DND-41 (cell line): Measurements from ENCODE around the gene PDE6A.

Experiments
- ATAC-seq: fragments of 200-7000 bp; cut with Tn5 transposase; 3 replicates; pipeline ENCODE4 v1.9.1; 2021; ENCODE audit warnings: low read depth; ENCODE audit not compliant: insufficient read depth
- DNase-seq: peaks from one replicate; pipeline ENCODE4 v3.0.0-alpha.2; 2020
- H2AFZ ChIP-seq: 2 replicates; pipeline ENCODE4 v1.6.0; 2012; ENCODE audit warnings: low read depth, low read length
- H3K27ac ChIP-seq: 2 replicates; pipeline ENCODE4 v1.5.1; 2012; ENCODE audit warnings: low read length, inconsistent platforms
- H3K27me3 ChIP-seq: fragments of 200-600 bp; sonication (generic); 2 replicates; pipeline ENCODE4 v1.6.0; 2012; ENCODE audit warnings: low read length, mild to moderate bottlenecking, inconsistent platforms; ENCODE audit not compliant: insufficient read depth, poor library complexity
- H3K36me3 ChIP-seq: 2 replicates; pipeline ENCODE4 v1.5.1; 2012; ENCODE audit warnings: low read length, inconsistent platforms; ENCODE audit not compliant: insufficient read depth
- H3K4me1 ChIP-seq: 2 replicates; pipeline ENCODE4 v1.5.1; 2012; ENCODE audit warnings: mild to moderate bottlenecking, low read length; ENCODE audit not compliant: insufficient read depth
- H3K4me2 ChIP-seq: 2 replicates; pipeline ENCODE4 v1.6.0; 2012; ENCODE audit warnings: mild to moderate bottlenecking, moderate library complexity, low read length, inconsistent platforms; ENCODE audit not compliant: insufficient read depth
- H3K4me3 ChIP-seq, 2 experiments: fragments of 200-600 bp in 1 of 2; shearing (Covaris generic) in 1 of 2; 2 replicates each; pipeline ENCODE4 v1.5.1; 2012 to 2016; ENCODE audit warnings: inconsistent platforms in 2 of 2, low read length in 2 of 2, mild to moderate bottlenecking in 2 of 2, low read depth in 1 of 2, moderate library complexity in 1 of 2
- H3K79me2 ChIP-seq: 2 replicates; pipeline ENCODE4 v1.6.0; 2012; ENCODE audit warnings: low read length, inconsistent platforms; ENCODE audit not compliant: insufficient read depth
- H3K9ac ChIP-seq: 2 replicates; pipeline ENCODE4 v1.6.0; 2012; ENCODE audit warnings: low read depth, mild to moderate bottlenecking, inconsistent platforms, low read length, moderate library complexity
- H3K9me3 ChIP-seq: 2 replicates; pipeline ENCODE4 v1.5.1; 2012; ENCODE audit warnings: low read length, moderate library complexity, mild to moderate bottlenecking, inconsistent platforms; ENCODE audit not compliant: insufficient read depth, severe bottlenecking
- H4K20me1 ChIP-seq: 2 replicates; pipeline ENCODE4 v1.6.0; 2012; ENCODE audit warnings: low read length; ENCODE audit not compliant: insufficient read depth
- CTCF ChIP-seq: IDR thresholded peaks from 2 replicates; pipeline ENCODE4 v1.5.1; 2012; ENCODE audit warnings: borderline replicate concordance, low read length, moderate library complexity, mild to moderate bottlenecking; ENCODE audit not compliant: poor library complexity, severe bottlenecking; ENCODE audit errors: extremely low read depth
- EZH2 ChIP-seq: IDR thresholded peaks from 3 replicates; pipeline ENCODE4 v1.6.1; 2012; ENCODE audit warnings: borderline replicate concordance, low read depth, mild to moderate bottlenecking, moderate library complexity, low read length, inconsistent platforms; ENCODE audit not compliant: severe bottlenecking

Gene PDE6A

GRCh38 chr5:149846021-149846420 lies 98.6 kb downstream of the PDE6A start:
- Histone ChIP-seq H3K79me2 (no peaks in the 10 kb centered on the region), H3K4me1 (no peaks in the 10 kb centered on the region), H3K27ac (no peak overlapping the region), H3K36me3 (peaks cover 54% of the 10 kb centered on the region), H3K4me3 (no peak overlapping the region), H4K20me1 (no peaks in the 10 kb centered on the region), H2AFZ (no peak overlapping the region), H3K9me3 (no peaks in the 10 kb centered on the region), H3K27me3 (no peaks in the 10 kb centered on the region), H3K9ac (no peak overlapping the region), H3K4me2 (no peak overlapping the region)
- no peak for ATAC-seq
- DNase-seq: no peak
- TF ChIP-seq EZH2: no peak
- no peak for TF ChIP-seq CTCF

- no peak overlapping the region for H3K9ac ChIP-seq
- no peaks in the 10 kb centered on the region for H4K20me1 ChIP-seq
- H3K4me3 ChIP-seq: no peak overlapping the region
- H3K4me1 ChIP-seq: no peaks in the 10 kb centered on the region
- H3K36me3 ChIP-seq: peaks cover 54% of the 10 kb centered on the region
- no peak overlapping the region for H2AFZ ChIP-seq
- DNase-seq (no peak), ATAC-seq (no peak)
- TF ChIP-seq CTCF (no peak), EZH2 (no peak)
- H3K27ac ChIP-seq: no peak overlapping the region
- no peak overlapping the region for H3K4me2 ChIP-seq
- H3K79me2 ChIP-seq: no peaks in the 10 kb centered on the region
- H3K27me3 ChIP-seq: no peaks in the 10 kb centered on the region
- H3K9me3 ChIP-seq: no peaks in the 10 kb centered on the region
Measured at GRCh38 chr5:149845601-149846000, 99.0 kb downstream of the PDE6A start.

GRCh38 chr5:149841851-149842793 lies 102.5 kb downstream of the PDE6A start:
- H3K4me1 ChIP-seq: no peaks in the 10 kb centered on the region
- ATAC-seq (no peak), DNase-seq (no peak)
- no peaks in the 10 kb centered on the region for H3K9me3 ChIP-seq
- H3K4me3 ChIP-seq: no peak overlapping the region
- H2AFZ ChIP-seq: no peak overlapping the region
- H3K27me3 ChIP-seq: no peaks in the 10 kb centered on the region
- H3K36me3 ChIP-seq: peaks cover 45% of the 10 kb centered on the region
- no peak overlapping the region for H3K27ac ChIP-seq
- H3K79me2 ChIP-seq: no peaks in the 10 kb centered on the region
- H3K4me2 ChIP-seq: no peak overlapping the region
- TF ChIP-seq EZH2 (no peak), CTCF (no peak)
- no peak overlapping the region for H3K9ac ChIP-seq
- H4K20me1 ChIP-seq: no peaks in the 10 kb centered on the region
